HepG2 (cell line): Measurements from ENCODE around the gene SCGB1D2. TPM values are rescaled to one million over a fixed set of nuclear protein-coding genes. Genes with fewer than 3 reads are reported as not detected.

Experiments
- ATAC-seq: fragments of 200-7000 bp; cut with Tn5 transposase; 3 replicates; pipeline ENCODE4 v1.9.1; 2020; ENCODE audit warnings: mild to moderate bottlenecking, moderate library complexity
- BruUV-seq: library from RNA; stranded (reverse); fragments of 400-500 nt; replicated peaks from 2 replicates; lab custom pipeline; 2021; lab: Mats Ljungman, UMichigan
- CTCF ChIA-PET: fragments of 300-600 bp; formaldehyde crosslinking; extraction: SDS; loops from one replicate; lab custom pipeline; 2021; ENCODE audit warnings: low total read pairs, inconsistent platforms, low intra/inter-chr PET ratio; lab: Yijun Ruan, JAX
- POLR2A ChIA-PET: fragments of 350-600 bp; sonication (Branson Sonifier 250); formaldehyde crosslinking; loops from one replicate; lab custom pipeline; 2020; ENCODE audit warnings: antibody characterized with exemption, inconsistent platforms; lab: Yijun Ruan, JAX
- DNase-seq: peaks from one replicate; pipeline ENCODE4 v3.0.0-alpha.2; 2015; ENCODE audit warnings: low spot score
- FAIRE-seq: peaks from 3 replicates; lab custom pipeline; 2011; peaks lifted over from hg19 to GRCh38; lab: Jason Lieb, UNC
- H2AFZ ChIP-seq: one replicate; pipeline ENCODE4 v1.6.1; 2011; ENCODE audit warnings: low read length, inconsistent platforms
- H3K27ac ChIP-seq: fragments of 300-600 bp; 3 replicates; pipeline ENCODE4 v1.8.0; 2011; ENCODE audit warnings: mixed run types, mild to moderate bottlenecking, mixed read lengths, low read length, inconsistent platforms; ENCODE audit not compliant: insufficient read depth; ENCODE audit errors: extremely low read length
- H3K27me3 ChIP-seq, 2 experiments: fragments of 200-600 bp in 1 of 2; 2 replicates in 1 of 2; 3 replicates in 1 of 2; pipeline versions ENCODE4 v1.6.0 to v1.8.0; 2011; ENCODE audit warnings: low read length in 2 of 2, mild to moderate bottlenecking in 2 of 2, moderate library complexity in 2 of 2, inconsistent platforms in 1 of 2; ENCODE audit not compliant: insufficient read depth in 2 of 2, control insufficient read depth in 1 of 2
- H3K36me3 ChIP-seq, 2 experiments: fragments of 200-600 bp in 1 of 2; replicated peaks in 1 of 2; 2 replicates in 1 of 2; 3 replicates in 1 of 2; pipeline versions ENCODE4 v1.5.1 to v1.8.0; 2011; ENCODE audit warnings: low read length in 2 of 2, inconsistent platforms in 1 of 2; ENCODE audit not compliant: insufficient read depth in 2 of 2, control insufficient read depth in 1 of 2
- H3K4me1 ChIP-seq: 2 replicates; pipeline ENCODE4 v1.5.1; 2012; ENCODE audit warnings: low read length, inconsistent platforms; ENCODE audit not compliant: insufficient read depth
- H3K4me2 ChIP-seq: 2 replicates; pipeline ENCODE4 v1.6.0; 2011; ENCODE audit warnings: low read depth, low read length, inconsistent platforms
- H3K4me3 ChIP-seq, 3 experiments: fragments of 200-600 bp in 1 of 3; sonication (generic), shearing (Covaris generic) in 1 of 3; replicated peaks in 1 of 3; 2 replicates each; pipeline ENCODE4 v1.5.1; 2011 to 2016; ENCODE audit warnings: low read length in 3 of 3, inconsistent platforms in 2 of 3, low read depth in 2 of 3, mild to moderate bottlenecking in 2 of 3, control low read depth in 1 of 3, mixed read lengths in 1 of 3; ENCODE audit not compliant: insufficient read depth in 1 of 3
- H3K79me2 ChIP-seq: one replicate; pipeline ENCODE4 v1.6.1; 2011; ENCODE audit warnings: low read length, inconsistent platforms; ENCODE audit not compliant: insufficient read depth
- H3K9ac ChIP-seq: 2 replicates; pipeline ENCODE4 v1.6.0; 2011; ENCODE audit warnings: mild to moderate bottlenecking, low read depth, low read length, inconsistent platforms; ENCODE audit not compliant: insufficient read depth
- H3K9me3 ChIP-seq: 2 replicates; pipeline ENCODE4 v1.5.1; 2012; ENCODE audit warnings: mild to moderate bottlenecking, low read length
- H4K20me1 ChIP-seq: 2 replicates; pipeline ENCODE4 v1.6.0; 2011; ENCODE audit warnings: inconsistent platforms, mild to moderate bottlenecking, low read length, moderate library complexity; ENCODE audit not compliant: insufficient read depth
- ARID3A ChIP-seq: IDR thresholded peaks from 2 replicates; pipeline ENCODE4 v1.6.1; 2012; ENCODE audit warnings: low read depth, low read length, improper control_type of control experiment
- ATF4 ChIP-seq, 2 experiments: fragments of 450-650 bp in 1 of 2; sonication (generic) in 1 of 2; formaldehyde crosslinking; IDR thresholded peaks; 2 replicates each; pipeline versions ENCODE4 v1.5.0 to v1.8.0; 2020 to 2022; ENCODE audit warnings: mild to moderate bottlenecking in 1 of 2, missing genetic modification reagents in 1 of 2
- CBX5 ChIP-seq: sonication (generic); formaldehyde crosslinking; IDR thresholded peaks from 2 replicates; pipeline ENCODE4 v1.4.0; 2020; ENCODE audit warnings: missing genetic modification reagents, borderline replicate concordance
- CC2D1A ChIP-seq: sonication (generic); formaldehyde crosslinking; IDR thresholded peaks from 2 replicates; pipeline ENCODE4 v1.8.1; 2023; ENCODE audit warnings: mild to moderate bottlenecking, missing genetic modification reagents
- CTCF ChIP-seq: sonication (generic); formaldehyde crosslinking; IDR thresholded peaks from 2 replicates; pipeline ENCODE4 v1.5.0; 2020; ENCODE audit warnings: mild to moderate bottlenecking, missing genetic modification reagents, moderate library complexity
- HMG20A ChIP-seq: IDR thresholded peaks from 2 replicates; pipeline ENCODE4 v1.6.1; 2016; ENCODE audit warnings: borderline replicate concordance
- JUNB ChIP-seq: sonication (generic); formaldehyde crosslinking; IDR thresholded peaks from 2 replicates; pipeline ENCODE4 v1.8.0; 2022; ENCODE audit warnings: missing genetic modification reagents, mild to moderate bottlenecking, borderline replicate concordance
- NCOA1 ChIP-seq: sonication (generic); formaldehyde crosslinking; IDR thresholded peaks from 2 replicates; pipeline ENCODE4 v1.9.0; 2021; ENCODE audit warnings: missing genetic modification reagents
- NONO ChIP-seq, 2 experiments: fragments of 450-650 bp in 1 of 2; sonication (generic) in 1 of 2; formaldehyde crosslinking in 1 of 2; IDR thresholded peaks in 1 of 2; conservative IDR thresholded peaks in 1 of 2; 2 replicates each; pipeline versions ENCODE4 v1.6.1 to v1.8.0; 2017 to 2022; ENCODE audit warnings: mild to moderate bottlenecking in 1 of 2, missing genetic modification reagents in 1 of 2, moderate library complexity in 1 of 2
- SOX6 ChIP-seq, 2 experiments: fragments of 450-650 bp in 1 of 2; sonication (generic) in 1 of 2; formaldehyde crosslinking in 1 of 2; IDR thresholded peaks; 2 replicates each; pipeline versions ENCODE4 v1.4.0 to v1.6.1; 2017 to 2020; ENCODE audit warnings: antibody characterized with exemption in 1 of 2, mild to moderate bottlenecking in 1 of 2, missing genetic modification reagents in 1 of 2
- TFAP4 ChIP-seq: sonication (generic); IDR thresholded peaks from 2 replicates; pipeline ENCODE4 v1.6.1; 2016; ENCODE audit warnings: low read depth, borderline replicate concordance
- TFDP2 ChIP-seq: sonication (generic); formaldehyde crosslinking; IDR thresholded peaks from 2 replicates; pipeline ENCODE4 v1.4.0; 2020; ENCODE audit warnings: missing genetic modification reagents
- ZNF230 ChIP-seq: sonication (generic); formaldehyde crosslinking; IDR thresholded peaks from 2 replicates; pipeline ENCODE4 v1.4.0; 2020; ENCODE audit warnings: mild to moderate bottlenecking, missing genetic modification reagents
- ZNF235 ChIP-seq: sonication (generic); formaldehyde crosslinking; IDR thresholded peaks from 2 replicates; pipeline ENCODE4 v1.8.1; 2023; ENCODE audit warnings: mild to moderate bottlenecking, missing genetic modification reagents, borderline replicate concordance
- ZNF263 ChIP-seq: sonication (generic); formaldehyde crosslinking; IDR thresholded peaks from 2 replicates; pipeline ENCODE4 v1.4.0; 2020; ENCODE audit warnings: missing genetic modification reagents
- ZNF761 ChIP-seq: sonication (generic); formaldehyde crosslinking; conservative IDR thresholded peaks from 2 replicates; pipeline ENCODE4 v1.4.0; 2020; ENCODE audit warnings: mild to moderate bottlenecking, missing genetic modification reagents
- WGBS: methylation state at CpG from one replicate; pipeline ENCODE4 v1.1.6; 2017; ENCODE audit warnings: low lambda C conversion rate; 5-methylcytosine and 5-hydroxymethylcytosine counted together
- in situ Hi-C: cut with HindIII; loops from 2 replicates; pipeline ENCODE4 v1.10.0; 2017; ENCODE audit warnings: low pct_unique_long_range_greater_than_20kb; ENCODE audit not compliant: extremely low pct_ligation_motif_present
- intact Hi-C: fragments of 100-400 bp; cut with micrococcal nuclease; formaldehyde crosslinking; loops from one replicate; pipeline ENCODE4 v1.10.0; 2022; ENCODE audit not compliant: unreplicated experiment
- polyA plus RNA-seq, 8 experiments: library from polyadenylated mRNA; depleted of rRNA in 3 of 8; stranded (reverse) in 7 of 8; unstranded in 1 of 8; fragments of >200 nt; fragmentation: Illumina TruSeq in 4 of 8; extraction: Trizol in 4 of 8; gene quantifications; 2 replicates each; pipeline versions ENCODE4 v1.2.1 to v1.2.3, GENCODE V29; 2011 to 2016; ENCODE audit warnings: low read depth in 4 of 8, missing spikeins in 1 of 8, mixed read lengths in 1 of 8; ENCODE audit not compliant: insufficient read depth in 1 of 8
- total RNA-seq, 5 experiments: library from RNA; depleted of rRNA; stranded (reverse); fragments of >200 nt; fragmentation: Illumina TruSeq; extraction: Trizol; gene quantifications; 2 replicates each; pipeline ENCODE4 v1.2.3, GENCODE V29; 2016; ENCODE audit warnings: low read depth in 1 of 5

Gene SCGB1D2
- total and polyA plus RNA-seq, 2 of the 13 experiments (the other 11 are each of a cell fraction or from before 2014, with no cell fraction given): not detected

- TF ChIP-seq ZNF230: no peak
- no peak for TF ChIP-seq ZNF235 (CRISPR knock-in tag)
- no peak for TF ChIP-seq SOX6 (IDR thresholded peaks at IDR 0.05)
- TF ChIP-seq SOX6 (CRISPR knock-in tag; IDR thresholded peaks at IDR 0.05): 0 out of 2 replicates have a peak, but pooled peaks have one; percentile 5
- TF ChIP-seq, all 625 proteins: peak for 2
These were observed 31.2 kb downstream of the SCGB1D2 start (continued) for GRCh38 chr11:62273284-62273683.

GRCh38 chr11:62273789-62274275, 31.8 kb downstream of the SCGB1D2 start:
- H2AFZ ChIP-seq: no peak overlapping the region
- no peak overlapping the region for H3K9ac ChIP-seq
- intact Hi-C loops (no loop called here), in situ Hi-C loops (no loop called here)
- BruUV-seq: no TSS peak
- no peak overlapping the region for H3K27ac ChIP-seq
- CTCF ChIA-PET: no interaction called here
- FAIRE-seq: no peak
- H3K4me3 ChIP-seq: peak overlapping the region in 2 of 3 experiments; percentile 17 to 26; a peak in 2 of 6 replicates
- no peaks in the 10 kb centered on the region for H4K20me1 ChIP-seq
- ATAC-seq: peak; percentile 94
- H3K4me1 ChIP-seq: peaks cover 18% of the 10 kb centered on the region
- no peaks in the 10 kb centered on the region for H3K79me2 ChIP-seq
- peak overlapping the region; percentile 69 for H3K4me2 ChIP-seq
- peak; percentile 60 for DNase-seq
- no peaks in the 10 kb centered on the region for H3K9me3 ChIP-seq
- H3K27me3 ChIP-seq: peaks cover 2 to 11% of the 10 kb centered on the region in 2 experiments; a peak in 3 of 5 replicates
- H3K36me3 ChIP-seq: no peaks in the 10 kb centered on the region
- POLR2A ChIA-PET: no interaction called here
- 5% methylated on average over 6 of the region's 7 CpGs for WGBS
- peak in 1 of 2 experiments; percentile 90; a peak in 2 of 4 replicates for TF ChIP-seq ATF4 (CRISPR knock-in tag; IDR thresholded peaks at IDR 0.05)
- no peak for TF ChIP-seq CC2D1A (CRISPR knock-in tag)
- no peak for TF ChIP-seq ARID3A
- TF ChIP-seq ZNF263 (CRISPR knock-in tag): no peak
- TF ChIP-seq TFAP4: peak; percentile 52; the same call in 1 of the 2 replicates
- no peak for TF ChIP-seq TFDP2 (CRISPR knock-in tag)
- TF ChIP-seq HMG20A (CRISPR knock-in tag): 0 out of 2 replicates have a peak, but pooled peaks have one; percentile 26
- TF ChIP-seq JUNB (CRISPR knock-in tag): no peak
- TF ChIP-seq ZNF761 (CRISPR knock-in tag): no peak
- peak; percentile 62 for TF ChIP-seq CTCF
- TF ChIP-seq CBX5: peak; percentile 31; the same call in 1 of the 2 replicates
- TF ChIP-seq NCOA1: no peak
- TF ChIP-seq NONO (IDR thresholded peaks at IDR 0.05): no peak
- no peak for TF ChIP-seq NONO (CRISPR knock-in tag; conservative IDR thresholded peaks at IDR 0.05)
